Measurements from ENCODE around the gene BCDIN3D. TPM values are rescaled to one million over a fixed set of nuclear protein-coding genes. Genes with fewer than 3 reads are reported as not detected.
A peak's percentile ranks its signal among the peaks of the same experiment; 100 is the strongest.

Gene BCDIN3D
- polyA plus RNA-seq, 1 of the 3 experiments (the other 2 are of a cell fraction) = 2.3 TPM

DNA sequence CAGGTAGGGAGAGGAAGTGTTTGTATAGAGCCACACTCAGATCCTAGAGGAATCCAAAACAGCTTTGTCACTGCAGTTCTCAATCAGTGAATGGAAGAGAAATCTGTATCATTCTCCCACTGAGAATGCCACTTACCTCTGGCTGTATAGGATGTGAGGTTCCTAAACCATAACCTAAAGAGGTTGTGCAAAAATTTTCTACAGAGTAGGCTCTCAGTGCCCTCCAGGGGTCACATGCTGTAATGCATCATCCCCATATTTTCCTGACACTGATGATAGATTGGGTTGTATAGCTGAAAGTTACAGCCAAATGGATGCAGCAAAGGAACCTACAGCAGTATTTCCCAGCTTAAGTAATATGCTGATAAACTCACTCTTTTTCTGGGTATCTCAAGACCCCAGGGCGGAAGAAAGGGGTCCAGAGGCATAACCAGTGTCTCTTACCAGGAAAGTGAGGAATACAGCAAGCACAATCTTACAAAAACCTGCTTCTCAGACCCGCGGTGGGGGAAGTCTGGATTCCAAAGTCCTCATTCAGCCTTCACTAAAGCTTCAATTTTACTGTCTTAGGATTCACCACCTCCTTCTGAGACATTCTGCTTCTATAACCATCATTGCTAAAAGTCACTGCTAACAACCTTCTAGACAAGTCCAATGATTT is 3.8 kb downstream of the BCDIN3D start:
- POLR2A ChIA-PET = interaction anchor here (0.5 to 2.1 kb wide), 3 partner anchors 12 to 68 kb away, joined by 3 to 9 read pairs (median 3); partner anchors contain the start of gene NCKAP5L
- Histone ChIP-seq H3K4me2 (no peak overlapping the region), H2AFZ (ENCODE audit: low read depth) (no peak overlapping the region), H3K27ac (ENCODE audit: low read depth in 2 of 2, low read length in 1 of 2) (no peak overlapping the region), H3K9me3 (no peaks in the 10 kb centered on the region), H3K9ac (no peak overlapping the region), H3K4me3 (ENCODE audit: low read depth in 2 of 2, low read length in 1 of 2) (no peak overlapping the region), H3K36me3 (replicated peaks in 1 of 2; ENCODE audit: control insufficient read depth in 1 of 2, insufficient read depth in 2 of 2, low read length in 1 of 2) (peaks cover 0 to 9% of the 10 kb centered on the region in 2 experiments), H3K27me3 (ENCODE audit: insufficient read depth) (no peaks in the 10 kb centered on the region), H3K79me2 (ENCODE audit: insufficient read depth) (peaks cover 15% of the 10 kb centered on the region; the same call in 1 of the 2 replicates), H4K20me1 (ENCODE audit: insufficient read depth) (no peaks in the 10 kb centered on the region), H3F3A (replicated peaks; ENCODE audit: insufficient read depth) (peaks cover 28% of the 10 kb centered on the region), H3K9me2 (no peaks in the 10 kb centered on the region), H3K4me1 (ENCODE audit: control insufficient read depth in 1 of 2, insufficient read depth in 2 of 2, low read depth in 1 of 2, low read length in 1 of 2) (peaks cover 11 to 18% of the 10 kb centered on the region in 2 experiments; a peak in 3 of 4 replicates)
- peak; percentile 65 for DNase-seq
- WGBS (ENCODE audit: low lambda C conversion rate) = 66% methylated on average over 3 of the region's 3 CpGs
- CTCF ChIA-PET = interaction anchor here (0.6 to 5.4 kb wide), 38 partner anchors 8 to 257 kb away, joined by 3 to 59 read pairs (median 5); partner anchors contain the start of genes NCKAP5L and TMBIM6
- TF ChIP-seq SMC3 (IDR thresholded peaks at IDR 0.05; ENCODE audit: low read depth, low read length) (peak; percentile 71), EP300 (IDR thresholded peaks at IDR 0.05; ENCODE audit: borderline replicate concordance in 1 of 2, low read depth in 1 of 2, low read length in 1 of 2) (no peak), NFIC (IDR thresholded peaks at IDR 0.05; ENCODE audit: borderline replicate concordance) (no peak), RAD21 (IDR thresholded peaks at IDR 0.05; ENCODE audit: low read length) (peak; percentile 88), JUND (IDR thresholded peaks at IDR 0.05) (no peak)
- TF ChIP-seq, protein P1, sequence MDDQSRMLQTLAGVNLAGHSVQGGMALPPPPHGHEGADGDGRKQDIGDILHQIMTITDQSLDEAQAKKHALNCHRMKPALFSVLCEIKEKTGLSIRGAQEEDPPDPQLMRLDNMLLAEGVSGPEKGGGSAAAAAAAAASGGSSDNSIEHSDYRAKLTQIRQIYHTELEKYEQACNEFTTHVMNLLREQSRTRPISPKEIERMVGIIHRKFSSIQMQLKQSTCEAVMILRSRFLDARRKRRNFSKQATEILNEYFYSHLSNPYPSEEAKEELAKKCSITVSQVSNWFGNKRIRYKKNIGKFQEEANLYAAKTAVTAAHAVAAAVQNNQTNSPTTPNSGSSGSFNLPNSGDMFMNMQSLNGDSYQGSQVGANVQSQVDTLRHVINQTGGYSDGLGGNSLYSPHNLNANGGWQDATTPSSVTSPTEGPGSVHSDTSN (IDR thresholded peaks at IDR 0.05) = peak; percentile 65
- TF ChIP-seq, protein P2, sequence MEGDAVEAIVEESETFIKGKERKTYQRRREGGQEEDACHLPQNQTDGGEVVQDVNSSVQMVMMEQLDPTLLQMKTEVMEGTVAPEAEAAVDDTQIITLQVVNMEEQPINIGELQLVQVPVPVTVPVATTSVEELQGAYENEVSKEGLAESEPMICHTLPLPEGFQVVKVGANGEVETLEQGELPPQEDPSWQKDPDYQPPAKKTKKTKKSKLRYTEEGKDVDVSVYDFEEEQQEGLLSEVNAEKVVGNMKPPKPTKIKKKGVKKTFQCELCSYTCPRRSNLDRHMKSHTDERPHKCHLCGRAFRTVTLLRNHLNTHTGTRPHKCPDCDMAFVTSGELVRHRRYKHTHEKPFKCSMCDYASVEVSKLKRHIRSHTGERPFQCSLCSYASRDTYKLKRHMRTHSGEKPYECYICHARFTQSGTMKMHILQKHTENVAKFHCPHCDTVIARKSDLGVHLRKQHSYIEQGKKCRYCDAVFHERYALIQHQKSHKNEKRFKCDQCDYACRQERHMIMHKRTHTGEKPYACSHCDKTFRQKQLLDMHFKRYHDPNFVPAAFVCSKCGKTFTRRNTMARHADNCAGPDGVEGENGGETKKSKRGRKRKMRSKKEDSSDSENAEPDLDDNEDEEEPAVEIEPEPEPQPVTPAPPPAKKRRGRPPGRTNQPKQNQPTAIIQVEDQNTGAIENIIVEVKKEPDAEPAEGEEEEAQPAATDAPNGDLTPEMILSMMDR (IDR thresholded peaks at IDR 0.05) = peak; percentile 82

DNA sequence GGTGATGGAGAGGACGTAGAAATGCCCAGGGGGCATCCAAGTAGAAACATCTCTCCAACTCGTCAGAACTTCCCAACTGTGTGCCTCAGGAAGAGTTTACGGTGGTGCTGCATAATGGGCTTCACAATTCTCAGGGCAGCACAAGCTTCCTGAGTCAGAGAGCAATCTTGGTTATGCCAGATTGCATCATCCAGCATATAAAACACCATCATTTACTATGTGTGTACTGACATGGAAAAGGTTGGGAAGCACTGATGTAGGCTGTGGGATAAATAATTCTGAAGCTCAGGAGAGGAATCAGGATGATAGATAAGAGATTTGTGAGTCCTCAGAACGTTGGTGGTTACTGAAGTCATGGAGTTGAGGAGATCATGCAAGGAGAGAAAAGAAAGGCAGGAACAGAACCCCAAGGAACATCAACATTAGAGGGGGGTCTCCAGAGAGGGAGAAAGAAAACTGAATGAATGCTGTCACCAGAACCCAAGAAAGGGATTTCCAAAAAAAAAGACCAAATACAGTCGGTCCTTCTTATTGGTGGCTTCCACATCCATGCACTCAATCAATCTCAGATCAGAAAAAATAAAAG is 10.0 kb downstream of the BCDIN3D start:
- Histone ChIP-seq H3K27me3 (ENCODE audit: insufficient read depth) (no peaks in the 10 kb centered on the region), H3K4me1 (ENCODE audit: control insufficient read depth in 1 of 2, insufficient read depth in 2 of 2, low read depth in 1 of 2, low read length in 1 of 2) (peaks cover 0 to 8% of the 10 kb centered on the region in 2 experiments; a peak in 2 of 4 replicates), H3K9me2 (no peaks in the 10 kb centered on the region), H3K4me3 (ENCODE audit: low read depth in 2 of 2, low read length in 1 of 2) (no peak overlapping the region), H3K27ac (ENCODE audit: low read depth in 2 of 2, low read length in 1 of 2) (no peak overlapping the region), H2AFZ (ENCODE audit: low read depth) (no peak overlapping the region), H4K20me1 (ENCODE audit: insufficient read depth) (no peaks in the 10 kb centered on the region), H3F3A (replicated peaks; ENCODE audit: insufficient read depth) (peaks cover 4% of the 10 kb centered on the region), H3K36me3 (replicated peaks in 1 of 2; ENCODE audit: control insufficient read depth in 1 of 2, insufficient read depth in 2 of 2, low read length in 1 of 2) (peaks cover 0 to 2% of the 10 kb centered on the region in 2 experiments), H3K4me2 (no peak overlapping the region), H3K9me3 (no peaks in the 10 kb centered on the region), H3K79me2 (ENCODE audit: insufficient read depth) (no peaks in the 10 kb centered on the region), H3K9ac (no peak overlapping the region)
- CTCF ChIA-PET = interaction anchor here (0.6 to 1.0 kb wide), 2 partner anchors 8 to 69 kb away, joined by 3 read pairs; no protein-coding TSS in a partner anchor
- POLR2A ChIA-PET = interaction anchor here (1.3 kb wide), 1 partner anchor 92 kb away, joined by 3 read pairs; the partner anchor contains the start of gene TMBIM6
- WGBS (ENCODE audit: low lambda C conversion rate) = 75% methylated on average over 5 of the region's 5 CpGs
- DNase-seq = no peak
- TF ChIP-seq NFIC (IDR thresholded peaks at IDR 0.05; ENCODE audit: borderline replicate concordance) (no peak), RFX5 (IDR thresholded peaks at IDR 0.05; ENCODE audit: low read length) (no peak), SIN3A (IDR thresholded peaks at IDR 0.05; ENCODE audit: borderline replicate concordance, low read depth, low read length) (no peak), TEAD4 (IDR thresholded peaks at IDR 0.05; ENCODE audit: borderline replicate concordance, insufficient read depth) (no peak), RCOR1 (IDR thresholded peaks at IDR 0.05; ENCODE audit: low read length) (no peak), GATA2 (CRISPR knock-in tag; IDR thresholded peaks at IDR 0.05) (no peak), MEF2A (IDR thresholded peaks at IDR 0.05; ENCODE audit: borderline replicate concordance, low read depth) (no peak), FOSL2 (IDR thresholded peaks at IDR 0.05; ENCODE audit: borderline replicate concordance, low read depth) (no peak), GABPA (IDR thresholded peaks at IDR 0.05; ENCODE audit: low read depth) (no peak), EZH2phosphoT487 (IDR thresholded peaks at IDR 0.05; ENCODE audit: borderline replicate concordance, low read depth) (no peak)
- TF ChIP-seq, protein P3, sequence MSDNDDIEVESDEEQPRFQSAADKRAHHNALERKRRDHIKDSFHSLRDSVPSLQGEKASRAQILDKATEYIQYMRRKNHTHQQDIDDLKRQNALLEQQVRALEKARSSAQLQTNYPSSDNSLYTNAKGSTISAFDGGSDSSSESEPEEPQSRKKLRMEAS (IDR thresholded peaks at IDR 0.05; ENCODE audit: low read depth) = no peak
- TF ChIP-seq, protein P4, sequence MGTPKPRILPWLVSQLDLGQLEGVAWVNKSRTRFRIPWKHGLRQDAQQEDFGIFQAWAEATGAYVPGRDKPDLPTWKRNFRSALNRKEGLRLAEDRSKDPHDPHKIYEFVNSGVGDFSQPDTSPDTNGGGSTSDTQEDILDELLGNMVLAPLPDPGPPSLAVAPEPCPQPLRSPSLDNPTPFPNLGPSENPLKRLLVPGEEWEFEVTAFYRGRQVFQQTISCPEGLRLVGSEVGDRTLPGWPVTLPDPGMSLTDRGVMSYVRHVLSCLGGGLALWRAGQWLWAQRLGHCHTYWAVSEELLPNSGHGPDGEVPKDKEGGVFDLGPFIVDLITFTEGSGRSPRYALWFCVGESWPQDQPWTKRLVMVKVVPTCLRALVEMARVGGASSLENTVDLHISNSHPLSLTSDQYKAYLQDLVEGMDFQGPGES (IDR thresholded peaks at IDR 0.05; ENCODE audit: low read depth, low read length) = no peak
- TF ChIP-seq, protein P5, sequence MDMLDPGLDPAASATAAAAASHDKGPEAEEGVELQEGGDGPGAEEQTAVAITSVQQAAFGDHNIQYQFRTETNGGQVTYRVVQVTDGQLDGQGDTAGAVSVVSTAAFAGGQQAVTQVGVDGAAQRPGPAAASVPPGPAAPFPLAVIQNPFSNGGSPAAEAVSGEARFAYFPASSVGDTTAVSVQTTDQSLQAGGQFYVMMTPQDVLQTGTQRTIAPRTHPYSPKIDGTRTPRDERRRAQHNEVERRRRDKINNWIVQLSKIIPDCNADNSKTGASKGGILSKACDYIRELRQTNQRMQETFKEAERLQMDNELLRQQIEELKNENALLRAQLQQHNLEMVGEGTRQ (IDR thresholded peaks at IDR 0.05; ENCODE audit: borderline replicate concordance, low read depth, low read length) = no peak
- TF ChIP-seq, protein P6, sequence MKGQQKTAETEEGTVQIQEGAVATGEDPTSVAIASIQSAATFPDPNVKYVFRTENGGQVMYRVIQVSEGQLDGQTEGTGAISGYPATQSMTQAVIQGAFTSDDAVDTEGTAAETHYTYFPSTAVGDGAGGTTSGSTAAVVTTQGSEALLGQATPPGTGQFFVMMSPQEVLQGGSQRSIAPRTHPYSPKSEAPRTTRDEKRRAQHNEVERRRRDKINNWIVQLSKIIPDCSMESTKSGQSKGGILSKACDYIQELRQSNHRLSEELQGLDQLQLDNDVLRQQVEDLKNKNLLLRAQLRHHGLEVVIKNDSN (IDR thresholded peaks at IDR 0.05; ENCODE audit: borderline replicate concordance, low read depth) = no peak
